Rectal smooth muscle tissue (tissue), 1 donor: ENCODE measurements around the gene LENEP.

ENCODE experiments used
- H3K27ac ChIP-seq: one replicate; pipeline ENCODE4 v1.7.0; 2013; ENCODE audit warnings: low read depth, low read length, inconsistent platforms
- H3K27me3 ChIP-seq: one replicate; pipeline ENCODE4 v1.7.0; 2013; ENCODE audit warnings: low read length; ENCODE audit not compliant: control insufficient read depth, insufficient read depth
- H3K36me3 ChIP-seq: one replicate; pipeline ENCODE4 v1.7.0; 2013; ENCODE audit warnings: low read length; ENCODE audit not compliant: control insufficient read depth, insufficient read depth
- H3K4me1 ChIP-seq: one replicate; pipeline ENCODE4 v1.7.0; 2013; ENCODE audit warnings: low read length; ENCODE audit not compliant: control insufficient read depth, insufficient read depth
- H3K4me3 ChIP-seq: one replicate; pipeline ENCODE4 v1.7.0; 2013; ENCODE audit warnings: low read length
- H3K9ac ChIP-seq: one replicate; pipeline ENCODE4 v1.7.0; 2013; ENCODE audit warnings: low read length

The LENEP gene, protein sequence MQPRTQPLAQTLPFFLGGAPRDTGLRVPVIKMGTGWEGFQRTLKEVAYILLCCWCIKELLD

DNA sequence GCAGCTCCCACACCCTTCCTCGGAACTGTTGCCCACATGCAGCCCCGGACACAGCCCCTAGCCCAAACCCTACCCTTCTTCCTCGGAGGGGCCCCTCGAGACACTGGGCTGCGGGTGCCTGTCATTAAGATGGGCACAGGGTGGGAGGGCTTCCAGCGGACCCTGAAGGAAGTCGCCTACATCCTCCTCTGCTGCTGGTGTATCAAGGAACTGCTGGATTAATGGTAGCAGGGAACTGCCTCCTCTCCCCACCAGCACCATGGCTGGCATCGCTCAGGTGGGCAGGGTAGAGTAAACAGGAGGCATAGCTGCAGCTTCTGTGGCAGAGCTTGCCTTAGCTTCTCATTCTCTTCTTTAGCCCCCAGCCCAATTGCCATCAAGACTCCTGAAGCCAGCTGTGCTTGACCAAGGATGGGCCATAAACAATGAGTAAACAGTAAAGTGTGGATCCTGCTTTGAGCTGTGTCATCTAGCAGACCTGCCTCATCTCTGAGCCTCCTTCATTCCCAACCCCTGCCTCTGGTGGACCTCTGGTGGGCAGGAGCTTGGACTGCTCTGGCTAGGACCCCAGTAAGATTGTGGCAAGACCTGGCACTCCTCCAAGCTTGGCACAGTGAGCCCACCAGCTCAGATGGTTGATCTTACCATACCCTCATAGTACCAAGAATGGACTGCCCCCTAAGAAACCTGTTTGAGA is at the start of gene LENEP:
LENEP (plus strand) TSS at position 15 of the 697 bp plus-strand sequence; CDS start at position 37, 22 bp downstream.
- Histone ChIP-seq H3K27me3 (no peaks in the 10 kb centered on the region), H3K27ac (no peak within 1 kb of the TSS), H3K4me1 (no peaks in the 10 kb centered on the region), H3K9ac (no peak within 1 kb of the TSS), H3K4me3 (no peak within 1 kb of the TSS), H3K36me3 (peaks cover 4% of the 10 kb centered on the region)

DNA sequence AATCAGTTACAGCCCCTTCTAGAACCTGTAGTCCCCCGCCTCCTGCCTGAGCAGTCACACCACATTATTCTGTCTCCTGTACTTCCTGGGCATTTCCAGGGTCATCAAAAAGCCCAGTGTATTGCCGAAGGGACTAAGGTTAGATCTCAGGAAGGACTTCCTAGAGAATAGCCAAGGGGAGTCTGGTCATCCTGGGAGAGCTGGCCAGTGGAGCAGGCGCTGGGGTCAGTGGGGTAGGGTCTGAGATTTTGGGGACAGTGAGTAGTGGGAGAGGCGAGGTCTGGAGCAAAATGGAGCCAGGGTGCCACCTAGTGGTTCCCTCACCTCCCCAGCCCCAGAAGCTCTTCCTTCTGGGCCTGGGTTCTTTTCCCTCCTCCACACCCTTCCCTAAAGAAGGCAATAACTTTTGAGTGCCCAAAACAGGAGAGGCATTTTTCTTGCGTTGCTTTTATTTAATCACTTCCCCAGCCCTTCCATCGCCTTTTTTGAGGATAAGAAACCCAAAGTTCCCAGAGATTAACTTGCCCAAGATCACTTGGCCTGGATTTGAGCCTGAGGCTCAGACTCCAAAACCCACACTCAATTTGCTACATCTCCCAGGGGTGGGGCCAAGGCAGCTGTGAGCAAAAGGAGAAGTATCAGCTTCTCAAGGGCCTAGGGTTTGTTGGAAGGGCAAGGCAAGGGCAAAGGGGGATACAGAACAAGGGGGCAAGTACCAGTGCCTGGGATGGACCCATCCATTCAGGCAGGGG is 49.6 kb upstream of the LENEP start:
- Histone ChIP-seq H3K4me1 (no peaks in the 10 kb centered on the region), H3K36me3 (peaks cover 17% of the 10 kb centered on the region), H3K4me3 (no peak overlapping the region), H3K27me3 (no peaks in the 10 kb centered on the region), H3K27ac (no peak overlapping the region), H3K9ac (no peak overlapping the region)

DNA sequence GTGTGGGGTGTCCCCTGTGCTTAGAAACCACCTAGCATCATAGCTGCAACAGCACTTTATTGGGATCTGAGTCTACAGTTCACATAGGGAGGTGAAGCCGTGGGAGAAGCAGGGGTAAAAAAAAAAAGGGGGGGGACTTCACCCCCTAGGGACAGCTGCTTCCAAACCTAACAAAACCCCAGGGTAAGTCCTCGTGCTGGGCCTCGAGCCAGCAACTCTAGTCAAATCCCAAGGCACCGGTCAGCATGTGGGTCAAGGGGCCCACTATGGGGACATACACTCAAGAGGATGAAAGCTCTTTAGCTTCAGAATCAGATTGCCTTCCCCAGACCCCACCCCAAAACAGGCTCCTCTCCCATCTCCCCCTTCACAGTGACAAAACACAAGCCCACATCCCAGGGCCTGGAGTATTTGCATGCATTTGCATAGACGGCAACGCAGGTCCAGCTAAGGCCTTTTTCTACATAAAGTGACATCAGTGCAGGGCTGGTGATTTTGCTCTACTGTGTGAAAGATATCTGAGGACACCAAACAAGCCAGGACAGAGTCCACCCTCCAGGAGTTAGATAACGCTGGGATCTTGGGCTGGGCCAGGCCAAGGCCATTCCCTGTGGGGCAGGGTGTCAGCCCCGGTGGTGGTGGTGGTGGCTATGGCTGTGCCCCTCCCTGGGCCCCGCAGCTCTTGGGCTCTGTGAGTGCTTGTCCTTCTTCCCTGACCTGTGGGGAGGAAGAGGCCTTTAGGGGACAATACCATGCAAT is 48.8 kb upstream of the LENEP start:
- Histone ChIP-seq H3K9ac (no peak overlapping the region), H3K27me3 (no peaks in the 10 kb centered on the region), H3K27ac (no peak overlapping the region), H3K36me3 (peaks cover 17% of the 10 kb centered on the region), H3K4me1 (no peaks in the 10 kb centered on the region), H3K4me3 (no peak overlapping the region)

DNA sequence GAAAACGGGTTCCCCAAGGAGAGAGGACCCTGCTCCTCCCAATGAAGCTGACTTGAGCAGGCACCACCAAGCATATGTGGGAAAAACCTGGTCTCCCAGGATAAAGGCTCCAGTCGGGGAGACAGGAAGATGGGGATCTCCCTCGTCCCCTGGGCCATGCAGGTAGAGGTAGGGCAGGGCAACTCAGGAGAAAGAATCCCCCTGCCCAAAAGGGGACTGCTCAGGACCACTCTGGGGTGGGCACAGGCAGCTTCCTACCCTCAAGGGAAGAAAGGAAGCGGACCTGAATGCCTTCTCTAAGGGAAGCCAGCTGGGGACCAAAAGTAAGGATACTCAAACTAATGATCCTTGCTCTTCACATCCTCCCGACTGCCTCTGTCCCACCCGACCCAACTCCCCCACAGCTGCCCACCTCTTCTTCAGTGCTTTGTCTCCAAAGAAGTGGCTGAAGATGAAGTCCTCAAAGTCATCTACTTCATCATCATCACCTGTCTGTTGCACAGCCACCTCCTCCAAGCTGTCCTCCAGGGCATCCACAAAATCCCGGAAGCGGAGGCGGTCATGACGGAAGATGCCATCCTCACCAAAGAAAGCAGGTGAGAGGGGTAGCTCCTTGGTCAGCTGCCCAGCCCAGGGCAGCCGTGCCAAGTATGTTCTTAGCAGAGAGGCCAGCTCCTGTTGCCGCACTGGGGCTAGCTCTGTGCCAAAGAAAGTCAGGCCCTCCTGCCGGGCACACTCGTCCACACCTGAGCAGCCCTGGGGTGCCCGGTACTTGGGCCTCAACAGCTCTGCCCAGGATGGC is 48.0 kb upstream of the LENEP start:
- peaks cover 17% of the 10 kb centered on the region for H3K36me3 ChIP-seq
- H3K4me3 ChIP-seq: no peak overlapping the region
- H3K27me3 ChIP-seq: no peaks in the 10 kb centered on the region
- no peak overlapping the region for H3K27ac ChIP-seq
- no peaks in the 10 kb centered on the region for H3K4me1 ChIP-seq
- H3K9ac ChIP-seq: no peak overlapping the region

DNA sequence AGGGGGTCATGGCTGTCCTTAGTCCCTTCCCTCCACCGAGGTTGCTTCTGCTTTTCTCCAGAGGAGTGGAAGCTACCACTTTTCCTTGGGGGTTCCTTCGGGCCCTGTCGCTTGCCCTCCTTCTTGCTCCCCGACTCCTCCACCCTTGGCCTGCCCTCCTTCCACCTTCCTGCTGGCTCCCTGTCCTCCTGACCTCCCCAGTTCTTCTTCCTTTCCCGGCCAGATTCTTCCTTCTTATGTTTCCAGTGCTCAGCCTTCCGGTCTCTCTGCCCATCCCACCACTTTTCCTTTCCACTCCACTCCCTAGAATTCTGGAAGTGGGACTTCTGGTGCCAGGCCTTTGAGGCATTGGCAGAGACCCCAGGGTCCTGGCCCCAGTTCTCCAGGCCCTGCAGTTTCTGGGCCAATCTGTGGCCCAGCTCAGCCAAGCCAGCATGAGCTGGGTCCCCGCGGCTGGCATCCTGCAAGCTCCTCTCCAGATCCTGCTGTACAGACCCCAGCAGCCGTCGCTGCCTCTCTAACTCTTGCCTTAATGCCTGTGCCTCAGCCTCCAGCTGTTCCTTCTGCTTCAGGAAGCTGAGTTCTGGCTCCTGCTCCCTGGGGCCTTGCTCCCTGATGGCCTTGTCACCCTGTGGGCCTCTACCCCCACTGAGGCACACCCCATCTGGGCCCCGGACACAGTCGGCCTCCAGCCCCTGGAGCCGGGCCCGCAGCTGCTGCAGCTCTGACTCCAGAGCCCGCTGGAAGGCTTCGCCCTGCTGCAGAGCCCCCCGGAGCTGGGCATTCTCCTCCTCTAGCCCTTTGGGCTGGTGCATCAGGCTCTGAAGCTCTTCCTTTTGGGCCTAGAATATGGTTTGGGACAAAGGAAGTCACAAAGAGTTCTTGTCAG is 47.2 kb upstream of the LENEP start:
- Histone ChIP-seq H3K27me3 (no peaks in the 10 kb centered on the region), H3K4me3 (no peak overlapping the region), H3K4me1 (no peaks in the 10 kb centered on the region), H3K36me3 (peaks cover 24% of the 10 kb centered on the region), H3K27ac (no peak overlapping the region), H3K9ac (no peak overlapping the region)

DNA sequence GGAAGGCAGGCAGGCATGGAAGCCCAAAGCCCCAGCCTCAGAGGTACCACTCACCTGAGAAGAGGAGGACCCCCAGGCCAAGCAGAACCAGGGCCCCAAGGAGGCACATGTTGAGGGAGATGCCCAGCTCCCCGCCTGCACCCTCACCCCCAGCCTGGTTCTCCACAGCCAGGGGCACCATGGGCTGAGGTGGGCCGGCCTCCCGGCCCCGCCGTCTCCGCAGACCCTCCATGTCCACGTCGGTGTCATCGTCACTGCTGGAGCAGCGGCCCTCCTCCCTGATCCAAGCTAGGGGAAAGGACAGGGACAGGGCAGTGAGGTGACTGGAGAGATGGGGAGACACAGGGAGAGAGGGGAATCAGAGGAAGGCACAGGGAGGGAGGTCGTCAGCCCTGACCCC is 45.3 kb upstream of the LENEP start:
- H3K4me1 ChIP-seq: no peaks in the 10 kb centered on the region
- H3K9ac ChIP-seq: no peak overlapping the region
- peaks cover 27% of the 10 kb centered on the region for H3K36me3 ChIP-seq
- no peaks in the 10 kb centered on the region for H3K27me3 ChIP-seq
- no peak overlapping the region for H3K4me3 ChIP-seq
- H3K27ac ChIP-seq: no peak overlapping the region

DNA sequence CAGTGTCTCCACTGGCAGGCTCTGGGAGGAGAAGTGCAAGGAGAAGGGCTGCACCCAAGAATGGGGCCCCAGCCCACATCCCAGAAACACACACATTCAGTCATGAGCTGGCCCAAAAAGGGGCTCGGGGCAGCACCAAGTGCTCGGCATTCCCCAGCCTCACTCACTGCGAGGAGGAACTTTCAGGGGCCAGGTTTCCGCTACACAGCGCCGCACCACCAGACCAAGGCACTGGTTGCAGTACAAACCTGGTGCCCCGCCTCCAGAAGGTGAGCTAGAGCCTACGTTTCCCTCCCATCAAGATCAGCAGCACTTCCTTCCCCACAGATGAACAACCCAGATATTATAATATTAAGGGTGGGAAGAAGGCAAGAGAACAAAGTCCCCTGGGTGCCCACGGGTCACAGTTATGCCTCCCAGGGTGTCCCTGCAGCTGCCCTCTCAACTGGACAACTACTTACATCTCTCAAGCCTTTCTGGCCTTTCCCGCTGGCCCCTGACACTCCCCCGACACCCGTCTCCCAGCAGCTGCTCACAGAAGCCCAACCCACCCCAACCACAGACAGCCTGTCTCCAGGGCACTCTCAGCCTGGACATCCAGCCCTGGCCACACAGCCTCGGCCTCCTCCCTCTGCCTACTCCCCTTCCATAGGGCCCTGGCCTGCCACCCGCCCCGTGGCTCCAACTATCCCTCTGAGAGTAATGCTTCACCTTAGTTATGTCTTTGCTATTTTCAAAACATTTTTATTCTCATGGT is 41.3 kb upstream of the LENEP start:
- peaks cover 23% of the 10 kb centered on the region for H3K36me3 ChIP-seq
- H3K27me3 ChIP-seq: no peaks in the 10 kb centered on the region
- H3K4me3 ChIP-seq: no peak overlapping the region
- H3K27ac ChIP-seq: no peak overlapping the region
- peaks cover 23% of the 10 kb centered on the region for H3K4me1 ChIP-seq
- H3K9ac ChIP-seq: no peak overlapping the region

DNA sequence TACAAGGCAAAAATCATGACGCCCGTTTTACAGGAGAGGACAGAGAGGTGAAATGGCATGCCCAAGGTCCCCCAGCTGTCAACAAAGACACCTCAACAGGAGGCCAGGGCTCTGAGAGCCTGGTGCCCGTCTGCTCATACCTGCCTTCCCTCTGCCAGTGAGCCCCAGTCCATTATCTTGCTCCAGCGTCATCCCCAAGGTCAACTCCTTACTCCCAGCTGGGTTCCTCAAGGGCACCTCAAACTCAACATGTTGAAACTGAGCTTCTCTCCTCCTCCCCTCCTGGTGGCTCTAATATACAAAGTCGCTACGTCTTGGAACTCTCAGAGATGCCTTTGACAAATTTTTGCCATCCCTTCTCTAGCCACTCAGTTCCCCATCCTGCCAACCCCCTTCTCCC is 40.7 kb upstream of the LENEP start:
- Histone ChIP-seq H3K36me3 (peaks cover 18% of the 10 kb centered on the region), H3K9ac (no peak overlapping the region), H3K27me3 (no peaks in the 10 kb centered on the region), H3K4me1 (peaks cover 25% of the 10 kb centered on the region), H3K27ac (no peak overlapping the region), H3K4me3 (peak overlapping the region; percentile 5)

DNA sequence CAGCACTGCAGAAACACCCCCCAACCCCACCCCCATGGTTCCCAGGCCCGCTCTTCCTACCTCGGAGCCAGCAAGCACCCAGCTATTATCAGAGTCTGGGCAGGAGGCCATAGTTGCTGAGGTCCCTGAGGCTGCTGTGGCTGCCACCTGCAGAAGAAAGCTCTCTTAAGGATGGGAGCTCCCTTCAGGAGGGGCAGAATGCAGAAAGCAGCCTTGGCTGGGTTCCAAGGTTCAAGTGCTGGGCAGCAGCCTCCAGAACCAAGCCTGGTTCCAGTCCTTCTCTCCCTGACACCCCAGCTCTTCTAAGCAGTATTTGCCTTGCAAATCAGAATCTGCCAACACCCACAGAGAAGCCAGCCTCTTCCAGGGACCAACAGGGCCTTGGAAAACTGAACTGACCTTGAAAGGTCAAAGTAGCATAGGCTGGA is 39.8 kb upstream of the LENEP start:
- Histone ChIP-seq H3K27me3 (no peaks in the 10 kb centered on the region), H3K9ac (no peak overlapping the region), H3K4me3 (peak overlapping the region; percentile 30), H3K4me1 (peaks cover 25% of the 10 kb centered on the region), H3K27ac (no peak overlapping the region), H3K36me3 (peaks cover 14% of the 10 kb centered on the region)

DNA sequence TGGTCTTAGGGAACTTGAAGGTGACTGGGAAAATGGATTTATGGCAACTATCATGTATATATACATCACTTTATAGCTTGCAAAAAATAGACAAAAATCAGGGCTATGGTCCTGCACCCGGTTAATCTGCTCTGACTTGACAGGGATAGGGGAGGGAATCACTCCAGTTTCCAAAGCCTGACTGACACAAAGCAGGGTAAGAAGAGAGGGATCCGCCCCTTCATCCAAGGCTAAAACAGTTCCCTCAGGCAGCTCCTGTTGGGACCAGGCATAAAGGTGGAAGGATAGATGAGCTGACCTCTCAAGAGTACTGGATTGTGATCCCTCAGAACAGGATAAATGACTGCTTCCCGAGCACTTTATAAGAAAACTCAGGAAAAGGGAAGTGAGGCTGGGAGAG is 38.8 kb upstream of the LENEP start:
- peak overlapping the region; percentile 0 for H3K9ac ChIP-seq
- peaks cover 25% of the 10 kb centered on the region for H3K4me1 ChIP-seq
- peak overlapping the region; percentile 93 for H3K4me3 ChIP-seq
- H3K27me3 ChIP-seq: no peaks in the 10 kb centered on the region
- no peak overlapping the region for H3K27ac ChIP-seq
- peaks cover 15% of the 10 kb centered on the region for H3K36me3 ChIP-seq
